Activated B cell treated with CpG ODN at 0.5 μM for 24 hours (primary cell): ENCODE measurements around the gene ADAMTSL1. TPM values are rescaled to one million over a fixed set of nuclear protein-coding genes. Genes with fewer than 3 reads are reported as not detected.

Experiments used
- ATAC-seq: fragments of 200-7000 bp; cut with Tn5 transposase; one replicate; pipeline ENCODE4 v1.10.0; 2021; ENCODE audit warnings: low read depth, mild to moderate bottlenecking, moderate library complexity
- CTCF ChIA-PET: fragments of 350-600 bp; sonication (Branson Sonifier 250); formaldehyde crosslinking; loops from one replicate; lab custom pipeline; 2021; ENCODE audit warnings: antibody characterized with exemption; lab: Charles Lee
- POLR2A ChIA-PET: fragments of 350-600 bp; sonication (Branson Sonifier 250); formaldehyde crosslinking; loops from one replicate; lab custom pipeline; 2021; ENCODE audit warnings: antibody characterized with exemption; lab: Charles Lee
- DNase-seq: peaks from one replicate; pipeline ENCODE4 v3.0.0; 2022
- H3K27ac Mint-ChIP-seq: one replicate; pipeline ENCODE4 v1.8.0; 2020; ENCODE audit warnings: mixed read lengths
- H3K27me3 Mint-ChIP-seq: one replicate; pipeline ENCODE4 v1.8.0; 2021; ENCODE audit warnings: mixed read lengths
- H3K36me3 Mint-ChIP-seq: one replicate; pipeline ENCODE4 v1.8.0; 2021; ENCODE audit warnings: low read depth, mixed read lengths
- H3K4me1 Mint-ChIP-seq: one replicate; pipeline ENCODE4 v1.8.0; 2021; ENCODE audit warnings: mixed read lengths
- H3K4me3 Mint-ChIP-seq: one replicate; pipeline ENCODE4 v1.8.0; 2020; ENCODE audit warnings: mild to moderate bottlenecking, mixed read lengths
- H3K9me3 Mint-ChIP-seq: one replicate; pipeline ENCODE4 v1.8.0; 2020; ENCODE audit warnings: mixed read lengths
- intact Hi-C: fragments of 100-400 bp; cut with micrococcal nuclease; formaldehyde crosslinking; loops from one replicate; pipeline ENCODE4 v1.15.1; 2024
- total RNA-seq: library from RNA; stranded (reverse); gene quantifications from 2 replicates; pipeline ENCODE4 v1.2.3, GENCODE V29; 2022
- TF ChIP-seq, protein P1 (sequence below): fragments of 200-600 bp; IDR thresholded peaks from one replicate; pipeline ENCODE4 v1.8.0; 2022; ENCODE audit warnings: antibody characterized with exemption, mild to moderate bottlenecking

Gene ADAMTSL1
- total RNA-seq, 1 donor from 2014 or later = not detected

GRCh38 chr9:18623221-18624079, 149.5 kb downstream of the ADAMTSL1 start:
- H3K4me1 Mint-ChIP-seq = no peaks in the 10 kb centered on the region
- POLR2A ChIA-PET = no interaction called here
- H3K27me3 Mint-ChIP-seq = no peaks in the 10 kb centered on the region
- DNase-seq = no peak
- TF ChIP-seq, protein P1, sequence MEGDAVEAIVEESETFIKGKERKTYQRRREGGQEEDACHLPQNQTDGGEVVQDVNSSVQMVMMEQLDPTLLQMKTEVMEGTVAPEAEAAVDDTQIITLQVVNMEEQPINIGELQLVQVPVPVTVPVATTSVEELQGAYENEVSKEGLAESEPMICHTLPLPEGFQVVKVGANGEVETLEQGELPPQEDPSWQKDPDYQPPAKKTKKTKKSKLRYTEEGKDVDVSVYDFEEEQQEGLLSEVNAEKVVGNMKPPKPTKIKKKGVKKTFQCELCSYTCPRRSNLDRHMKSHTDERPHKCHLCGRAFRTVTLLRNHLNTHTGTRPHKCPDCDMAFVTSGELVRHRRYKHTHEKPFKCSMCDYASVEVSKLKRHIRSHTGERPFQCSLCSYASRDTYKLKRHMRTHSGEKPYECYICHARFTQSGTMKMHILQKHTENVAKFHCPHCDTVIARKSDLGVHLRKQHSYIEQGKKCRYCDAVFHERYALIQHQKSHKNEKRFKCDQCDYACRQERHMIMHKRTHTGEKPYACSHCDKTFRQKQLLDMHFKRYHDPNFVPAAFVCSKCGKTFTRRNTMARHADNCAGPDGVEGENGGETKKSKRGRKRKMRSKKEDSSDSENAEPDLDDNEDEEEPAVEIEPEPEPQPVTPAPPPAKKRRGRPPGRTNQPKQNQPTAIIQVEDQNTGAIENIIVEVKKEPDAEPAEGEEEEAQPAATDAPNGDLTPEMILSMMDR = no peak
- no peak overlapping the region for H3K27ac Mint-ChIP-seq
- no peak for ATAC-seq
- intact Hi-C loops = no loop called here
- no peaks in the 10 kb centered on the region for H3K36me3 Mint-ChIP-seq
- no peak overlapping the region for H3K4me3 Mint-ChIP-seq
- CTCF ChIA-PET = no interaction called here
- no peaks in the 10 kb centered on the region for H3K9me3 Mint-ChIP-seq

DNA sequence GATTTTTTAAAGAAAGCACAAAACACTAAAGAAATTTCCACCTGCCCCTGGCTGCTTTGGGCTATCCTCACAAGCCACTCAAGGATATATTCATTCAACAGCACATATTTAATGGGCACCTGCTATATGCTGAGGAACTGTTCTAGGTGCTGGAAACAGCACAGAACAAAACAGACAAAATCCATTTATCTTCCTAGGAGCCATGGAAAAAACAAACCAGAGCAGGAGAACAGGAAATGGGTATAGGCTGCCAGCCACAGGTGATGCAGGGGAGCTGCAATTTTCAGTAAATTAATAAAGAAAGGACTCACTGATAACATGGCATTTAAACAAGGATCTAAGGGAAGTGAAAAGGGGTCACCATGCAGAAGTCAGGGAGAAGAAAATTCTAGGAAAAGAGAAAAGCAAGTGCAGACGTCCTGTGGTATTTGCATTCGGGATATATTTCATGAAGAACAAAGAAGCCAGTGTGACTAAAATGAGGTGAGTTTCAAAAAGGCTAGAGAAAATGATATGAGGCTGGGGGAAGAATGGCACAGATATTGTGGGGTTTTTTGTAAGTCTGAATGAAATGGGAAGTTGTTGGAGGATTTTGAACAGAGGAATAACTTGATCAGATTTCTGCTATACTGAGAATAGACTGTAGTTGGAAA, 152.2 kb downstream of the ADAMTSL1 start:
- intact Hi-C loops = no loop called here
- H3K27ac Mint-ChIP-seq = no peak overlapping the region
- no peaks in the 10 kb centered on the region for H3K4me1 Mint-ChIP-seq
- TF ChIP-seq, protein P1 = no peak
- H3K9me3 Mint-ChIP-seq = no peaks in the 10 kb centered on the region
- DNase-seq (no peak), ATAC-seq (no peak)
- CTCF ChIA-PET = no interaction called here
- H3K4me3 Mint-ChIP-seq = no peak overlapping the region
- H3K36me3 Mint-ChIP-seq = no peaks in the 10 kb centered on the region
- H3K27me3 Mint-ChIP-seq = no peaks in the 10 kb centered on the region
- POLR2A ChIA-PET = no interaction called here

- Mint-ChIP-seq H3K27me3 (no peaks in the 10 kb centered on the region), H3K36me3 (no peaks in the 10 kb centered on the region), H3K4me3 (no peak overlapping the region), H3K4me1 (no peaks in the 10 kb centered on the region), H3K9me3 (no peaks in the 10 kb centered on the region), H3K27ac (no peak overlapping the region)
- DNase-seq (no peak), ATAC-seq (no peak)
- ChIA-PET POLR2A (no interaction called here), CTCF (no interaction called here)
- intact Hi-C loops = no loop called here
- TF ChIP-seq, protein P1 = no peak
These were observed 155.2 kb downstream of the ADAMTSL1 start for GRCh38 chr9:18629136-18629535.

- ChIA-PET CTCF (no interaction called here), POLR2A (no interaction called here)
- Mint-ChIP-seq H3K27me3 (no peaks in the 10 kb centered on the region), H3K4me3 (no peak overlapping the region), H3K36me3 (no peaks in the 10 kb centered on the region), H3K9me3 (no peaks in the 10 kb centered on the region), H3K27ac (no peak overlapping the region), H3K4me1 (no peaks in the 10 kb centered on the region)
- ATAC-seq = no peak
- DNase-seq = no peak
- intact Hi-C loops = no loop called here
- TF ChIP-seq, protein P1 = no peak
These were observed 158.9 kb downstream of the ADAMTSL1 start for GRCh38 chr9:18632632-18633403.

- intact Hi-C loops = no loop called here
- H3K4me3 Mint-ChIP-seq = no peak overlapping the region
- DNase-seq = no peak
- H3K36me3 Mint-ChIP-seq = no peaks in the 10 kb centered on the region
- TF ChIP-seq, protein P1 = no peak
- POLR2A ChIA-PET = no interaction called here
- no peaks in the 10 kb centered on the region for H3K4me1 Mint-ChIP-seq
- no peak for ATAC-seq
- H3K9me3 Mint-ChIP-seq = no peaks in the 10 kb centered on the region
- H3K27ac Mint-ChIP-seq = no peak overlapping the region
- H3K27me3 Mint-ChIP-seq = no peaks in the 10 kb centered on the region
- CTCF ChIA-PET = no interaction called here
These were observed 162.8 kb downstream of the ADAMTSL1 start for GRCh38 chr9:18636781-18637180.
